ENCODE data around the gene FBN2.

FBN2 gene

GRCh38 chr5:128252756-128253155, 285.3 kb downstream of the FBN2 start:
- Histone ChIP-seq H3K27ac (ENCODE audit: insufficient read depth in 1 of 2, low read depth in 1 of 2, low read length in 2 of 2, poor library complexity in 1 of 2, severe bottlenecking in 2 of 2) (no peak overlapping the region), H3K9me3 (ENCODE audit: control extremely low read depth in 1 of 5, control insufficient read depth in 4 of 5, insufficient read depth in 2 of 5, low read depth in 1 of 5, low read length in 4 of 5) (no peaks in the 10 kb centered on the region), H3K4me3 (ENCODE audit: control insufficient read depth in 1 of 7, extremely low read depth in 1 of 7, insufficient read depth in 4 of 7, low read depth in 2 of 7, low read length in 6 of 7) (no peak overlapping the region), H3K4me1 (ENCODE audit: control extremely low read depth in 1 of 4, control insufficient read depth in 4 of 4, insufficient read depth in 4 of 4, low read length in 3 of 4) (no peaks in the 10 kb centered on the region), H3K36me3 (ENCODE audit: control insufficient read depth in 4 of 4, insufficient read depth in 4 of 4, low read length in 3 of 4) (no peaks in the 10 kb centered on the region), H3K27me3 (replicated peaks in 2 of 5; ENCODE audit: control insufficient read depth in 4 of 5, insufficient read depth in 5 of 5, low read length in 4 of 5) (no peaks in the 10 kb centered on the region)
- 100% methylated on average over 1 of the region's 2 CpGs for WGBS (ENCODE audit: insufficient coverage)
- CTCF ChIA-PET = interaction anchor here (0.6 kb wide), 1 partner anchor 34 kb away, joined by 3 read pairs; no protein-coding TSS in a partner anchor
- POLR2A ChIA-PET = no interaction called here
- no peak for DNase-seq

- no peak for DNase-seq
- WGBS (ENCODE audit: insufficient coverage) = 89% methylated on average over 1 of the region's 1 CpG
- Histone ChIP-seq H3K9me3 (ENCODE audit: control extremely low read depth in 1 of 5, control insufficient read depth in 4 of 5, insufficient read depth in 2 of 5, low read depth in 1 of 5, low read length in 4 of 5) (no peaks in the 10 kb centered on the region), H3K27me3 (replicated peaks in 2 of 5; ENCODE audit: control insufficient read depth in 4 of 5, insufficient read depth in 5 of 5, low read length in 4 of 5) (no peaks in the 10 kb centered on the region), H3K27ac (ENCODE audit: insufficient read depth in 1 of 2, low read depth in 1 of 2, low read length in 2 of 2, poor library complexity in 1 of 2, severe bottlenecking in 2 of 2) (no peak overlapping the region), H3K4me1 (ENCODE audit: control extremely low read depth in 1 of 4, control insufficient read depth in 4 of 4, insufficient read depth in 4 of 4, low read length in 3 of 4) (no peaks in the 10 kb centered on the region), H3K36me3 (ENCODE audit: control insufficient read depth in 4 of 4, insufficient read depth in 4 of 4, low read length in 3 of 4) (no peaks in the 10 kb centered on the region), H3K4me3 (ENCODE audit: control insufficient read depth in 1 of 7, extremely low read depth in 1 of 7, insufficient read depth in 4 of 7, low read depth in 2 of 7, low read length in 6 of 7) (no peak overlapping the region)
- CTCF ChIA-PET = interaction anchor here (0.6 to 0.9 kb wide), 2 partner anchors 16 to 35 kb away, joined by 3 read pairs; no protein-coding TSS in a partner anchor
- POLR2A ChIA-PET = no interaction called here
Measured at GRCh38 chr5:128252196-128252595, 285.8 kb downstream of the FBN2 start.

- ChIA-PET POLR2A (no interaction called here), CTCF (no interaction called here)
- H3K27ac ChIP-seq (ENCODE audit: insufficient read depth in 1 of 2, low read depth in 1 of 2, low read length in 2 of 2, poor library complexity in 1 of 2, severe bottlenecking in 2 of 2) = no peak overlapping the region
- H3K4me1 ChIP-seq (ENCODE audit: control extremely low read depth in 1 of 4, control insufficient read depth in 4 of 4, insufficient read depth in 4 of 4, low read length in 3 of 4) = no peaks in the 10 kb centered on the region
- H3K9me3 ChIP-seq (ENCODE audit: control extremely low read depth in 1 of 5, control insufficient read depth in 4 of 5, insufficient read depth in 2 of 5, low read depth in 1 of 5, low read length in 4 of 5) = no peaks in the 10 kb centered on the region
- no peak for DNase-seq
- H3K27me3 ChIP-seq (replicated peaks in 2 of 5; ENCODE audit: control insufficient read depth in 4 of 5, insufficient read depth in 5 of 5, low read length in 4 of 5) = no peaks in the 10 kb centered on the region
- WGBS (ENCODE audit: insufficient coverage) = 96% methylated on average over 4 of the region's 4 CpGs
- H3K4me3 ChIP-seq (ENCODE audit: control insufficient read depth in 1 of 7, extremely low read depth in 1 of 7, insufficient read depth in 4 of 7, low read depth in 2 of 7, low read length in 6 of 7) = no peak overlapping the region
- no peaks in the 10 kb centered on the region for H3K36me3 ChIP-seq (ENCODE audit: control insufficient read depth in 4 of 4, insufficient read depth in 4 of 4, low read length in 3 of 4)
Measured at GRCh38 chr5:128245974-128246373, 292.1 kb downstream of the FBN2 start.

- Histone ChIP-seq H3K27me3 (replicated peaks in 2 of 5; ENCODE audit: control insufficient read depth in 4 of 5, insufficient read depth in 5 of 5, low read length in 4 of 5) (no peaks in the 10 kb centered on the region), H3K36me3 (ENCODE audit: control insufficient read depth in 4 of 4, insufficient read depth in 4 of 4, low read length in 3 of 4) (no peaks in the 10 kb centered on the region), H3K9me3 (ENCODE audit: control extremely low read depth in 1 of 5, control insufficient read depth in 4 of 5, insufficient read depth in 2 of 5, low read depth in 1 of 5, low read length in 4 of 5) (no peaks in the 10 kb centered on the region), H3K4me3 (ENCODE audit: control insufficient read depth in 1 of 7, extremely low read depth in 1 of 7, insufficient read depth in 4 of 7, low read depth in 2 of 7, low read length in 6 of 7) (no peak overlapping the region), H3K27ac (ENCODE audit: insufficient read depth in 1 of 2, low read depth in 1 of 2, low read length in 2 of 2, poor library complexity in 1 of 2, severe bottlenecking in 2 of 2) (no peak overlapping the region), H3K4me1 (ENCODE audit: control extremely low read depth in 1 of 4, control insufficient read depth in 4 of 4, insufficient read depth in 4 of 4, low read length in 3 of 4) (no peaks in the 10 kb centered on the region)
- POLR2A ChIA-PET = no interaction called here
- no peak for DNase-seq
- WGBS (ENCODE audit: insufficient coverage) = 100% methylated on average over 2 of the region's 3 CpGs
- CTCF ChIA-PET = no interaction called here
Measured at GRCh38 chr5:128243958-128244582, 294.0 kb downstream of the FBN2 start.

GRCh38 chr5:128241051-128241695, 296.9 kb downstream of the FBN2 start:
- no peak for DNase-seq
- H3K4me1 ChIP-seq (ENCODE audit: control extremely low read depth in 1 of 4, control insufficient read depth in 4 of 4, insufficient read depth in 4 of 4, low read length in 3 of 4) = no peaks in the 10 kb centered on the region
- no peaks in the 10 kb centered on the region for H3K36me3 ChIP-seq (ENCODE audit: control insufficient read depth in 4 of 4, insufficient read depth in 4 of 4, low read length in 3 of 4)
- POLR2A ChIA-PET = no interaction called here
- CTCF ChIA-PET = no interaction called here
- no peak overlapping the region for H3K4me3 ChIP-seq (ENCODE audit: control insufficient read depth in 1 of 7, extremely low read depth in 1 of 7, insufficient read depth in 4 of 7, low read depth in 2 of 7, low read length in 6 of 7)
- H3K9me3 ChIP-seq (ENCODE audit: control extremely low read depth in 1 of 5, control insufficient read depth in 4 of 5, insufficient read depth in 2 of 5, low read depth in 1 of 5, low read length in 4 of 5) = no peaks in the 10 kb centered on the region
- H3K27ac ChIP-seq (ENCODE audit: insufficient read depth in 1 of 2, low read depth in 1 of 2, low read length in 2 of 2, poor library complexity in 1 of 2, severe bottlenecking in 2 of 2) = no peak overlapping the region
- WGBS (ENCODE audit: insufficient coverage) = no CpG with 5 or more reads among the region's 2 CpGs
- H3K27me3 ChIP-seq (replicated peaks in 2 of 5; ENCODE audit: control insufficient read depth in 4 of 5, insufficient read depth in 5 of 5, low read length in 4 of 5) = peaks cover 0 to 2% (median 0%) of the 10 kb centered on the region in 5 experiments

GRCh38 chr5:128237546-128237945, 300.5 kb downstream of the FBN2 start:
- H3K36me3 ChIP-seq (ENCODE audit: control insufficient read depth in 4 of 4, insufficient read depth in 4 of 4, low read length in 3 of 4) = no peaks in the 10 kb centered on the region
- H3K9me3 ChIP-seq (ENCODE audit: control extremely low read depth in 1 of 5, control insufficient read depth in 4 of 5, insufficient read depth in 2 of 5, low read depth in 1 of 5, low read length in 4 of 5) = no peaks in the 10 kb centered on the region
- H3K27me3 ChIP-seq (replicated peaks in 2 of 5; ENCODE audit: control insufficient read depth in 4 of 5, insufficient read depth in 5 of 5, low read length in 4 of 5) = peaks cover 0 to 2% (median 0%) of the 10 kb centered on the region in 5 experiments
- ChIA-PET CTCF (no interaction called here), POLR2A (no interaction called here)
- no peaks in the 10 kb centered on the region for H3K4me1 ChIP-seq (ENCODE audit: control extremely low read depth in 1 of 4, control insufficient read depth in 4 of 4, insufficient read depth in 4 of 4, low read length in 3 of 4)
- DNase-seq = no peak
- H3K27ac ChIP-seq (ENCODE audit: insufficient read depth in 1 of 2, low read depth in 1 of 2, low read length in 2 of 2, poor library complexity in 1 of 2, severe bottlenecking in 2 of 2) = no peak overlapping the region
- WGBS (ENCODE audit: insufficient coverage) = 97% methylated on average over 7 of the region's 8 CpGs
- H3K4me3 ChIP-seq (ENCODE audit: control insufficient read depth in 1 of 7, extremely low read depth in 1 of 7, insufficient read depth in 4 of 7, low read depth in 2 of 7, low read length in 6 of 7) = no peak overlapping the region

- no peak for DNase-seq
- H3K27ac ChIP-seq (ENCODE audit: insufficient read depth in 1 of 2, low read depth in 1 of 2, low read length in 2 of 2, poor library complexity in 1 of 2, severe bottlenecking in 2 of 2) = no peak overlapping the region
- H3K27me3 ChIP-seq (replicated peaks in 2 of 5; ENCODE audit: control insufficient read depth in 4 of 5, insufficient read depth in 5 of 5, low read length in 4 of 5) = peaks cover 0 to 2% (median 0%) of the 10 kb centered on the region in 5 experiments
- H3K4me3 ChIP-seq (ENCODE audit: control insufficient read depth in 1 of 7, extremely low read depth in 1 of 7, insufficient read depth in 4 of 7, low read depth in 2 of 7, low read length in 6 of 7) = no peak overlapping the region
- H3K4me1 ChIP-seq (ENCODE audit: control extremely low read depth in 1 of 4, control insufficient read depth in 4 of 4, insufficient read depth in 4 of 4, low read length in 3 of 4) = no peaks in the 10 kb centered on the region
- ChIA-PET CTCF (interaction anchor here (0.9 kb wide), 1 partner anchor 11 kb away, joined by 3 read pairs; no protein-coding TSS in a partner anchor), POLR2A (no interaction called here)
- H3K36me3 ChIP-seq (ENCODE audit: control insufficient read depth in 4 of 4, insufficient read depth in 4 of 4, low read length in 3 of 4) = no peaks in the 10 kb centered on the region
- no CpG with 5 or more reads among the region's 2 CpGs for WGBS (ENCODE audit: insufficient coverage)
- no peaks in the 10 kb centered on the region for H3K9me3 ChIP-seq (ENCODE audit: control extremely low read depth in 1 of 5, control insufficient read depth in 4 of 5, insufficient read depth in 2 of 5, low read depth in 1 of 5, low read length in 4 of 5)
Measured at GRCh38 chr5:128237000-128237399, 301.0 kb downstream of the FBN2 start.
